ENCODE results near the gene SH3PXD2A.

- TF ChIP-seq, protein P1, sequence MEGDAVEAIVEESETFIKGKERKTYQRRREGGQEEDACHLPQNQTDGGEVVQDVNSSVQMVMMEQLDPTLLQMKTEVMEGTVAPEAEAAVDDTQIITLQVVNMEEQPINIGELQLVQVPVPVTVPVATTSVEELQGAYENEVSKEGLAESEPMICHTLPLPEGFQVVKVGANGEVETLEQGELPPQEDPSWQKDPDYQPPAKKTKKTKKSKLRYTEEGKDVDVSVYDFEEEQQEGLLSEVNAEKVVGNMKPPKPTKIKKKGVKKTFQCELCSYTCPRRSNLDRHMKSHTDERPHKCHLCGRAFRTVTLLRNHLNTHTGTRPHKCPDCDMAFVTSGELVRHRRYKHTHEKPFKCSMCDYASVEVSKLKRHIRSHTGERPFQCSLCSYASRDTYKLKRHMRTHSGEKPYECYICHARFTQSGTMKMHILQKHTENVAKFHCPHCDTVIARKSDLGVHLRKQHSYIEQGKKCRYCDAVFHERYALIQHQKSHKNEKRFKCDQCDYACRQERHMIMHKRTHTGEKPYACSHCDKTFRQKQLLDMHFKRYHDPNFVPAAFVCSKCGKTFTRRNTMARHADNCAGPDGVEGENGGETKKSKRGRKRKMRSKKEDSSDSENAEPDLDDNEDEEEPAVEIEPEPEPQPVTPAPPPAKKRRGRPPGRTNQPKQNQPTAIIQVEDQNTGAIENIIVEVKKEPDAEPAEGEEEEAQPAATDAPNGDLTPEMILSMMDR (IDR thresholded peaks at IDR 0.05 in 4 of 5, conservative IDR thresholded peaks at IDR 0.05 in 1 of 5), result no peak
- TF ChIP-seq POLR2A (IDR thresholded peaks at IDR 0.05), result no peak
These were observed 137.1 kb downstream of the SH3PXD2A start for GRCh38 chr10:103718247-103718620.

All from gastrocnemius medialis (tissue), 4 donors.